Muscle of leg (tissue), 11 donors: Measurements from ENCODE around the gene EML2. TPM values are rescaled to one million over a fixed set of nuclear protein-coding genes. Genes with fewer than 3 reads are reported as not detected.

ENCODE experiments used
- DNase-seq: peaks from one replicate; pipeline ENCODE4 v3.0.0; 2013
- H3K27ac ChIP-seq: one replicate; pipeline ENCODE4 v1.5.1; 2013; ENCODE audit warnings: mild to moderate bottlenecking, low read length, control low read depth
- H3K27me3 ChIP-seq: one replicate; pipeline ENCODE4 v1.6.1; 2013; ENCODE audit warnings: low read length; ENCODE audit not compliant: control insufficient read depth, insufficient read depth
- H3K36me3 ChIP-seq: one replicate; pipeline ENCODE4 v1.6.1; 2013; ENCODE audit warnings: low read length; ENCODE audit not compliant: control insufficient read depth, insufficient read depth
- H3K4me1 ChIP-seq: one replicate; pipeline ENCODE4 v1.6.1; 2013; ENCODE audit warnings: low read length; ENCODE audit not compliant: control insufficient read depth, insufficient read depth
- H3K4me3 ChIP-seq: one replicate; pipeline ENCODE4 v1.5.1; 2013; ENCODE audit warnings: low read length, control low read depth
- H3K9me3 ChIP-seq: replicated peaks from 2 replicates; pipeline ENCODE4 v1.6.1; 2013; ENCODE audit warnings: low read depth, low read length; ENCODE audit not compliant: control insufficient read depth
- WGBS: methylation state at CpG from one replicate; pipeline ENCODE4 v1.1.5; 2013; ENCODE audit warnings: missing lambda C conversion rate; ENCODE audit not compliant: insufficient coverage; 5-methylcytosine and 5-hydroxymethylcytosine counted together
- polyA plus RNA-seq, 8 donors: library from polyadenylated mRNA; unstranded; fragments of 120-200 nt; gene quantifications; one replicate each; pipeline versions ENCODE4 v1.2.1 to v1.2.3, GENCODE V29; 2013; ENCODE audit warnings: inconsistent platforms in 1 of 8, low replicate concordance in 1 of 8; ENCODE audit not compliant: insufficient read length in 8 of 8, insufficient read depth in 1 of 8
- total RNA-seq: library from RNA; stranded (reverse); fragments of 120-200 nt; gene quantifications from one replicate; pipeline ENCODE4 v1.2.4, GENCODE V29; 2013

Gene EML2
- total and polyA plus RNA-seq, 9 donors, result 7.9 to 13.2 (median 11.0) TPM

DNA sequence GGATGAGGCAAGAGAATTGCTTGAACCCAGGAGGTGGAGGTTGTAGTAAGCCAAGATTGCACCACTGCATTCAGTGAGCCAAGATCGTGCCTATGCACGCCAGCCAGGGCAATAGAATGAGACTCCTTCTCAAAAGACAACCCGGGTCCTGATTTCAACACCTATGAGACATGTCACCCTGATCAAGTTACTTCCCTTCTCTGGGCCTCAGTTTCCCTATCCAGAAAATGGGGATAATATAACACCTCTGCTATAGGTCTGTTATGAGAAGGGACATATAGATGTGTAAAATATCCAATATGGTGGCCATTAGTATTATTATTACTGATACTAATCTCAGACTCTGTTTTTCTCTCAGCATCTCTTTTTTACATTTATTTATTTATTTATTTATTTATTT lies 15.9 kb upstream of the EML2 start:
- H3K4me1 ChIP-seq, result no peaks in the 10 kb centered on the region
- DNase-seq, result no peak
- peaks cover 8% of the 10 kb centered on the region for H3K27me3 ChIP-seq
- no peak overlapping the region for H3K27ac ChIP-seq
- H3K9me3 ChIP-seq, result no peaks in the 10 kb centered on the region
- 40% methylated on average over 1 of the region's 3 CpGs for WGBS
- H3K36me3 ChIP-seq, result no peaks in the 10 kb centered on the region
- H3K4me3 ChIP-seq, result no peak overlapping the region

DNA sequence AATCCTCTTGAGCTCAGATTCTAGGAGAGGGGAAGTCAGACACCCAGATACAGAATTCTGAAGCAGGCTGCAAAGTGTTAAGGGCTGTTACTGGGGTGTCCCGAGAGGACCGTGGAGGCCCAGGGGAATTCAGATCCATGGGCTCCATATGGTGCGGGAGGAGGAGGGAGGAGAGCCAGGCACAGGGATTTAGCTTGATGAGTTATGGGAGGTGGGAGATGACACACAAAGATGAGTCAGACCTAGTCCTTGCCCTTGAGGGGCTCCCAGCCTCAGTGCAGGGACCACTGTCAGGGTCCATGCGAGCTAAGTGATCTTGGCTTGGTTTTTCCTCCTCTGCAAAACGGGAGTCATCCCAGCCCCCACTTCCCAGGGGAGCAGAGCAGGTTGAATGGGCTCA lies 14.4 kb upstream of the EML2 start:
- H3K27me3 ChIP-seq, result peaks cover 4% of the 10 kb centered on the region
- H3K36me3 ChIP-seq, result no peaks in the 10 kb centered on the region
- no peaks in the 10 kb centered on the region for H3K4me1 ChIP-seq
- no peak for DNase-seq
- 37% methylated on average over 3 of the region's 5 CpGs for WGBS
- H3K9me3 ChIP-seq, result no peaks in the 10 kb centered on the region
- no peak overlapping the region for H3K4me3 ChIP-seq
- no peak overlapping the region for H3K27ac ChIP-seq

DNA sequence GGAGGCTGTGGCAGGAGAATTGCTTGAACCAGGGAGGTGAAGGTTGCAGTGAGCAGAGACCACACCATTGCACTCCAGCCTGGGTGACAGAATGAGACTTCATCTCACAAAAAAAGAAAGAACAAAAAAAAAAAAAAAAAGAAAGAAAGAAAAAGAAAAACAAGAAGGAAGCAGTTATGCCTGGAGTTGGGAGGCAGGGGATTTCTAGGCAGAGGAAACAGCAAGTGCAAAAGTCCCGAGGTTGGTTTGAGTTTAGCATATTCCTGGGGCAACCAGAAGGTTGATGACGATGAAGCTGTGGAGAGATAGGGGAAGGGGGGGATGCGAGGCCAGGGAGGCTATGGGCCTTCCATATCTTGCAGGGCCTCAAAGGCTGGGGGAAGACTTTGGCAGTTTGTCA lies 11.5 kb upstream of the EML2 start:
- no peaks in the 10 kb centered on the region for H3K36me3 ChIP-seq
- no peak overlapping the region for H3K27ac ChIP-seq
- H3K4me1 ChIP-seq, result peaks cover 6% of the 10 kb centered on the region
- no peaks in the 10 kb centered on the region for H3K9me3 ChIP-seq
- peaks cover 13% of the 10 kb centered on the region for H3K27me3 ChIP-seq
- no peak overlapping the region for H3K4me3 ChIP-seq
- DNase-seq, result no peak
- WGBS, result 77% methylated on average over 1 of the region's 3 CpGs

DNA sequence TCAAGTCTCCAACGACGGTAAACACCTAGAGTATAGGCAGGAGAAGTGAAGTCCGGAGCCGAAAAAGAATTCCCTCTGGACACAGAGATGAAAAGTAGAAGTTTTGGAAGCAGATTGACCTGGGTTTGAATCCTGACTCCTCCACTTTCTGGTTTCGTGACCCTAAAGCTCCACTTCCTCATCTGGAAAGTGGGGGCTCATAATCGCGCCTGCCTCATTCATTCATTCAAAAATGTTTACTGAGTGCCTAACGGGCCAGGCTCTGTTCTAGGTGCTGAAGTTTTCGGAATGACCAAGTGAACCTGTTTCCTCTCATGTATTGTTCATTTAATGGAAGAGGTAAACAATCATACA lies 7.1 kb upstream of the EML2 start:
- Histone ChIP-seq H3K4me1 (peaks cover 33% of the 10 kb centered on the region), H3K36me3 (no peaks in the 10 kb centered on the region), H3K4me3 (peak overlapping the region; percentile 24), H3K27ac (no peak overlapping the region), H3K9me3 (no peaks in the 10 kb centered on the region), H3K27me3 (peaks cover 40% of the 10 kb centered on the region)
- no peak for DNase-seq
- 27% methylated on average over 3 of the region's 9 CpGs for WGBS

DNA sequence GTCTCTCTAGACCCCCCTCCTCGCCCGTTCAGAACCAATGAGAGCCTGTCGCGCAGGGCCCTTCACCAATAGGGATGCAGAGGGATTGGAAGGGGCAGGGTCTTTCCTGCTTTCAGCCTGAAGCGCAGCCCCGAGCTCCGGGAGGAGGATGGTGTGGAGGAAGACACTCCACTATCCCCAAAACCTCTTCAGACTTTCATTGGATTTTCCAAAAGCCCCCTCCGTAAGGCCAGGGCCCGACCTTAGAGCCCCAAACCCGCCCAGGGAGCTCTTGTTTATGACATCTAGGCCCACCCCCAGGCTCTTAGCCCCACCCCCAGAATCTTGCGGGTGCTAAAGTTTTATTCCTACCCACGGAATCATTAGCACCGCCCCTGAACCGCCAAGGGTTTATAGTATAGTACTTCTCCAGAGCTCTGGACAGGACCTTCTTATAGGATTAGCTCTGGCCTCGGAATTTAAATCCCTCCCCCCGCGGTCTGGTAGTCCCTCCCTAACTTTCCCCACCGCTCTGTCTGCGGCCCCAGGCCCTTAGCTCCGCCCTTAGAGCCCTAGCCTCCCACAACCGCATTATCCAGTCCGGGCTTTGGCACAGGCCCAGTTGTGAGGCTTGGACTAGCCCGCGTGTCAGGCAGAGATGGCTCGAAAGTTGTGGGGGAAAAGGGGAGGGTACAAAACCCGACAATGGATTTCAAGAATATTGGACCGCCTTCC lies 6.6 kb upstream of the EML2 start:
- Histone ChIP-seq H3K27me3 (peaks cover 40% of the 10 kb centered on the region), H3K9me3 (no peaks in the 10 kb centered on the region), H3K36me3 (no peaks in the 10 kb centered on the region), H3K27ac (peak overlapping the region; percentile 65), H3K4me3 (peak overlapping the region; percentile 24), H3K4me1 (peaks cover 37% of the 10 kb centered on the region)
- peak; percentile 86 for DNase-seq
- 0% methylated on average over 11 of the region's 27 CpGs for WGBS

- 3% methylated on average over 29 of the region's 35 CpGs for WGBS
- peaks cover 40% of the 10 kb centered on the region for H3K27me3 ChIP-seq
- no peaks in the 10 kb centered on the region for H3K9me3 ChIP-seq
- no peak overlapping the region for H3K4me3 ChIP-seq
- H3K4me1 ChIP-seq, result peaks cover 37% of the 10 kb centered on the region
- no peak overlapping the region for H3K27ac ChIP-seq
- H3K36me3 ChIP-seq, result no peaks in the 10 kb centered on the region
- DNase-seq, result no peak
Observed at GRCh38 chr19:45645068-45645630, 6.0 kb upstream of the EML2 start.

- Histone ChIP-seq H3K4me1 (peaks cover 40% of the 10 kb centered on the region), H3K4me3 (no peak overlapping the region), H3K27me3 (peaks cover 40% of the 10 kb centered on the region), H3K27ac (no peak overlapping the region), H3K36me3 (no peaks in the 10 kb centered on the region), H3K9me3 (no peaks in the 10 kb centered on the region)
- WGBS, result 35% methylated on average over 5 of the region's 14 CpGs
- no peak for DNase-seq
Observed at GRCh38 chr19:45643927-45644771, 5.0 kb upstream of the EML2 start.

DNA sequence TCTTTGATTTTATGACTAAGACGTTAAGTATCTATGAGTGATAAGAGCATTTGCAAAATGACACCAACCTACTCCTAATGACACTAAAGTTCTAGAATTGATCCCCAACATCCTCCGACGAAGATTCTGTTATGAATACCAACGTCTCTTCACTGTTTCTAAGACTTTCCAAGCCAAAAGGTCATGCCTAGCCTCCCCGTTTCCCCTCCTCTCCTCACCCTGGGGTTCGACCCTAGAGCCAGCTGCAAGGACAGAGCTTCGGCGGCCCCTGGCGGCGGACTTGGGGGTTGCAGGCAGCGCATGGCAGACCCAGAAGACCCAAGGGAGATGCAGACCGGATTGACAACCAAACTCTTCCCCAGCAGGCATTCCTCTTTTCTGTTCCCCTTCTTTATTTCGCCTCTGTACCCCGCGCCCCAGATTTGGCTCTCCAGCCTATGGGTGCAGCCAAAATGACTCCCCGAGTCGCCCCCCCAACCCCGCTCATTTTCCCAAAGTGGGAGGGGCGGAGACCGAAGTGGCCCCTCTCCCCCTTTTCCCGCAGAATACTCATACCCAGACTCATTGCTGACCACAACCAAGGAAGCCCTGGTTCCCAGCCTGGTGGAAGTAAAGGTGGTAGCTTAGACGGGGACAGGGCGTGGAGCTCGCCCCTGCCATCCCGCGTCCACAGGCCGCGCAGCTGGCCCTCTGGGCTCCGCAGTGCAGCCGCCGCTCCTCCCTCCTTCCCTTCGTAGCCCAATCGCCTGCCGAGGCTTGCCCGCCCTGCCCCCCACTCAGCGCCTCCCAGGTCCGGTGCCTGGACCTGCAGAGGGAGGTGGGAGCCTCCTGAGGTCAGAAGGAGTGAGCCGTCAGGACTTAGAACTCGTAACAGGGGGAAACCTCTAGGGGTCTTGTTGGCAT lies 4.1 kb upstream of the EML2 start:
- Histone ChIP-seq H3K36me3 (no peaks in the 10 kb centered on the region), H3K27me3 (peaks cover 40% of the 10 kb centered on the region), H3K4me3 (no peak overlapping the region), H3K9me3 (no peaks in the 10 kb centered on the region), H3K4me1 (peaks cover 48% of the 10 kb centered on the region), H3K27ac (no peak overlapping the region)
- WGBS, result 3% methylated on average over 25 of the region's 39 CpGs
- DNase-seq, result peak; percentile 82

DNA sequence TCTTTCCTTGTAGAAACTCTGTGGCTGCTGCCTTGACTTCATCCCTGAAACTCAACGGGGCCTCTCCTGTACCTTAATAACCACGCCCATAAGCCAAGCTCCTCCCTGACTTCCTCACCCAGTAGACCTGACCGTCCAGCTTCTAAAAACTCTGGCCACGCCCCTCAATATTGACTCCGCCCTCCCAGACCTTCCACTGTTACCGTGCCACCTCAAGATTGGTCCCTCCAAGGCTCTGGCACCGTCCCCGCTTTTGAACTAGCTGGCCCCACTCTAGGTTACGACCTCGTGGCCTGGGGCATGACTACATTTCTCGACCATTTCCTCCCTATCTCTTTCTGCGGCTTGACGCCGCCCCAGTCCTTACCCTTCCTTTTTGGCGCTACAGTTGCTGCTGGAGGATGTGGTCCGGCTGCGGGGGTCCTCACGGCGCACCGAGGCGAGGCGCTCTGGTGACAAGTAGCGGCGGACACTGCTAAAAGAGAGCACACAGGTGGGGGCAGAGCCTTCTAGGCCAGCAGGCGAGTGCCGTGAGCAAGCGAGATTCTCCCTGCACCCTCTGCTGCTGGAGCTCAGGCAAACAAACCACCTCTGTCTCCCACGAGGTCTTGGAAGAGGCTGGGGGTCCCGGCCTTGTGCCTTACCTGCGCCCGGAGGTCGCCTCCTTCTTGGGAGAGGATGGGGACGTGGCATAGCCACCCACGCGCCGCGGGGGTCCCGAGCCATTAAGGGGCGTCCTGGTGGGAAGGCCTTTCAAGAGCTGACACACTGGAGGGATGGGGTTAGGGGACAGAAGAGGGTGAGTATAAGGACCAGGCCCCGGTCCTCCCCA lies 2.3 kb upstream of the EML2 start:
- no peaks in the 10 kb centered on the region for H3K9me3 ChIP-seq
- H3K36me3 ChIP-seq, result peaks cover 6% of the 10 kb centered on the region
- 1% methylated on average over 18 of the region's 40 CpGs for WGBS
- H3K4me3 ChIP-seq, result peak overlapping the region; percentile 29
- peak; percentile 69 for DNase-seq
- H3K27ac ChIP-seq, result peak overlapping the region; percentile 75
- peaks cover 50% of the 10 kb centered on the region for H3K4me1 ChIP-seq
- peaks cover 38% of the 10 kb centered on the region for H3K27me3 ChIP-seq
